A549 (cell line): Measurements from ENCODE around the gene LEPROT. TPM values are rescaled to one million over a fixed set of nuclear protein-coding genes. Genes with fewer than 3 reads are reported as not detected.

Source experiments
- ATAC-seq, 2 experiments: fragments of 200-7000 bp in 1 of 2; fragments of >200 bp in 1 of 2; cut with Nextera tagmentation in 1 of 2; cut with Tn5 transposase in 1 of 2; 3 replicates each; pipeline versions ENCODE4 v1.8.0 to v1.9.1; 2018 to 2020; ENCODE audit warnings: mild to moderate bottlenecking in 1 of 2, moderate library complexity in 1 of 2
- CTCF ChIA-PET: fragments of 300-600 bp; sonication (Branson Sonifier 250); formaldehyde crosslinking; extraction: SDS; loops from one replicate; lab custom pipeline; 2021; ENCODE audit warnings: antibody characterized with exemption, inconsistent platforms; lab: Yijun Ruan, JAX
- POLR2A ChIA-PET: fragments of 350-600 bp; formaldehyde crosslinking; extraction: SDS; loops from one replicate; lab custom pipeline; 2021; ENCODE audit warnings: antibody characterized with exemption, inconsistent platforms; lab: Yijun Ruan, JAX
- DNase-seq, 2 experiments: peaks; one replicate each; pipeline versions ENCODE4 v3.0.0 to v3.0.0-alpha.2; 2011 to 2016; ENCODE audit warnings: low read depth in 1 of 2, low spot score in 1 of 2
- FAIRE-seq: peaks from 2 replicates; lab custom pipeline; 2011; peaks lifted over from hg19 to GRCh38; lab: Jason Lieb, UNC
- H3K27ac ChIP-seq, 2 experiments: fragments of >200 bp; sonication (Bioruptor Twin); formaldehyde crosslinking; 3 replicates each; pipeline ENCODE4 v1.5.1; 2016 to 2017
- H3K4me1 ChIP-seq: fragments of >200 bp; sonication (Bioruptor Twin); formaldehyde crosslinking; 3 replicates; pipeline ENCODE4 v1.6.1; 2016
- H3K4me2 ChIP-seq: fragments of >200 bp; sonication (Bioruptor Twin); formaldehyde crosslinking; 3 replicates; pipeline ENCODE4 v1.6.1; 2016
- H3K4me3 ChIP-seq: fragments of >200 bp; sonication (Bioruptor Twin); formaldehyde crosslinking; 3 replicates; pipeline ENCODE4 v1.5.1; 2016
- H3K9me3 ChIP-seq: fragments of >200 bp; sonication (Bioruptor Twin); formaldehyde crosslinking; 3 replicates; pipeline ENCODE4 v1.6.1; 2016
- BHLHE40 ChIP-seq: IDR thresholded peaks from 2 replicates; pipeline ENCODE4 v1.6.1; 2012; ENCODE audit warnings: low read depth, low read length, inconsistent platforms
- CEBPB ChIP-seq, 2 experiments: fragments of >200 bp in 1 of 2; sonication (Bioruptor Twin) in 1 of 2; formaldehyde crosslinking in 1 of 2; IDR thresholded peaks; 2 replicates each; pipeline ENCODE4 v1.6.1; 2012 to 2016
- EHMT2 ChIP-seq: fragments of 200-600 bp; sonication (generic); IDR thresholded peaks from 2 replicates; pipeline ENCODE4 v1.6.1; 2016; ENCODE audit warnings: antibody characterized with exemption, low read depth, mild to moderate bottlenecking, moderate library complexity
- FOSB ChIP-seq: fragments of 250-450 bp; sonication (Bioruptor Pico); IDR thresholded peaks from 2 replicates; pipeline ENCODE4 v1.5.0; 2020; ENCODE audit warnings: mild to moderate bottlenecking, moderate library complexity
- HOXA7 ChIP-seq: fragments of 250-450 bp; sonication (Bioruptor Pico); IDR thresholded peaks from 2 replicates; pipeline ENCODE4 v1.5.0; 2020; ENCODE audit warnings: mild to moderate bottlenecking, moderate library complexity
- HOXB13 ChIP-seq: fragments of 250-450 bp; sonication (Bioruptor Pico); IDR thresholded peaks from 2 replicates; pipeline ENCODE4 v1.5.0; 2020; ENCODE audit warnings: low read depth, mild to moderate bottlenecking, moderate library complexity
- JUN ChIP-seq, 2 experiments: fragments of >200 bp; sonication (Bioruptor Twin); formaldehyde crosslinking; IDR thresholded peaks; 2 replicates in 1 of 2; 3 replicates in 1 of 2; pipeline ENCODE4 v1.6.1; 2016 to 2017
- KDM1A ChIP-seq: fragments of 200-600 bp; sonication (generic); IDR thresholded peaks from 2 replicates; pipeline ENCODE4 v1.6.1; 2016; ENCODE audit warnings: low read depth, mild to moderate bottlenecking
- KDM5A ChIP-seq: fragments of 200-600 bp; sonication (generic); IDR thresholded peaks from 2 replicates; pipeline ENCODE4 v1.6.1; 2016; ENCODE audit warnings: antibody characterized with exemption, mild to moderate bottlenecking
- NPAS2 ChIP-seq: fragments of 250-450 bp; sonication (Bioruptor Pico); IDR thresholded peaks from 2 replicates; pipeline ENCODE4 v1.8.0; 2022; ENCODE audit warnings: mild to moderate bottlenecking, moderate library complexity, borderline replicate concordance
- POLR2AphosphoS2 ChIP-seq: conservative IDR thresholded peaks from 2 replicates; pipeline ENCODE4 v1.6.1; 2012; ENCODE audit warnings: low read length, improper control_type of control experiment, inconsistent platforms
- RAD21 ChIP-seq, 2 experiments: fragments of >200 bp in 1 of 2; sonication (Bioruptor Twin) in 1 of 2; formaldehyde crosslinking in 1 of 2; IDR thresholded peaks in 1 of 2; conservative IDR thresholded peaks in 1 of 2; 2 replicates in 1 of 2; 3 replicates in 1 of 2; pipeline ENCODE4 v1.6.1; 2012 to 2018; ENCODE audit warnings: inconsistent platforms in 1 of 2
- RFX5 ChIP-seq: fragments of 450-650 bp; IDR thresholded peaks from 2 replicates; pipeline ENCODE4 v1.7.1; 2014; ENCODE audit warnings: antibody characterized with exemption, mild to moderate bottlenecking, moderate library complexity
- RNF2 ChIP-seq: fragments of 200-600 bp; sonication (generic); IDR thresholded peaks from 2 replicates; pipeline ENCODE4 v1.6.1; 2016; ENCODE audit warnings: low read depth, mild to moderate bottlenecking, antibody characterized with exemption, moderate library complexity, borderline replicate concordance
- SMC3 ChIP-seq: fragments of >200 bp; sonication (Bioruptor Twin); formaldehyde crosslinking; IDR thresholded peaks from 3 replicates; pipeline ENCODE4 v1.6.1; 2018; ENCODE audit warnings: inconsistent platforms
- SREBF2 ChIP-seq: fragments of 450-650 bp; IDR thresholded peaks from 2 replicates; pipeline ENCODE4 v1.6.1; 2014; ENCODE audit warnings: mild to moderate bottlenecking, moderate library complexity
- WGBS: methylation state at CpG from one replicate; pipeline ENCODE4 v1.1.6; 2017; ENCODE audit errors: missing lambda C conversion rate; 5-methylcytosine and 5-hydroxymethylcytosine counted together
- polyA plus RNA-seq, 4 experiments: library from polyadenylated mRNA; depleted of rRNA in 3 of 4; stranded (reverse); fragments of >200 nt; fragmentation: RNase III in 1 of 4; extraction: RNeasy Plus Mini Kit Qiagen cat#74134 plus additional on column Dnase treatment in 1 of 4; gene quantifications; 2 replicates in 3 of 4; 3 replicates in 1 of 4; pipeline ENCODE4 v1.2.3, GENCODE V29; 2011 to 2017
- TF ChIP-seq, protein P1 (sequence below): IDR thresholded peaks from 2 replicates; pipeline ENCODE4 v1.6.1; 2012
- TF ChIP-seq, protein P2 (sequence below): fragments of >200 bp; sonication (Bioruptor Twin); formaldehyde crosslinking; IDR thresholded peaks from 3 replicates; pipeline ENCODE4 v1.5.1; 2016
- TF ChIP-seq, protein P3 (sequence below): fragments of >200 bp; sonication (Bioruptor Twin); formaldehyde crosslinking; IDR thresholded peaks from 2 replicates; pipeline ENCODE4 v1.6.1; 2016
- TF ChIP-seq, protein P4 (sequence below): fragments of 250-450 bp; sonication (Bioruptor Pico); IDR thresholded peaks from 2 replicates; pipeline ENCODE4 v1.5.0; 2020; ENCODE audit warnings: low read depth, mild to moderate bottlenecking, moderate library complexity
- TF ChIP-seq, protein P5 (sequence below): fragments of 450-650 bp; IDR thresholded peaks from 2 replicates; pipeline ENCODE4 v1.6.1; 2014; ENCODE audit warnings: antibody characterized with exemption
- TF ChIP-seq, protein P6 (sequence below): IDR thresholded peaks from 2 replicates; pipeline ENCODE4 v1.6.1; 2012

Gene LEPROT
- polyA plus RNA-seq, 2 of the 4 experiments (the other 2 are of a cell fraction), result 51.2 to 62.9 TPM

DNA sequence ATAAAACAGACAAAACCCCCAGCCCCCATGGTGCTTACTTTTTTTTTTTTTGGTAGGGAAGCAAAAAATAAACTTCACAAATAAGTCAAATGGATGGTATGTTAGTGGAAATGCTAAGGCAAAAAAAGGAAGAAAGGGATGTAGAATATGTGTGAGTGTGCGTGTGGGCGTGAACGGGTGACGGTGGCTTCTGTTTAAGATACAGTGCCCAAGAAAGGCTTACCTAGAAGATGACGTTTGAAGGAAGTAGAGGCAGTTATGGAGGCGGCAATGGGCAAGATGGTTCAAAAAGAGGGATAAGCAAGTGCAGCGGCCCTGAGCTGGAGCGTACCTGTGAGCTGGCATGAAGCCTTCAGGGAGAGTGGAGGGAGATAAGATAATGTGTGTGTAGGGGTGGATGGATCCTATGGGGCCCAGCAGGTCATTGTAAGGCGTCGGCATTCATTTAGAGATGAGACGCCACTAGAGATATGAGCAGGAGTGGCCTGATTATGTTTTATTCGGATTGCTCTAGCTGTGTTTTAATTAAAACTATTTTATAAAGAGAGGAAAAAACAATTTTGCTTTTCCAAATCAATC lies 19.9 kb downstream of the LEPROT start:
- H3K27ac ChIP-seq, result no peak overlapping the region
- H3K4me1 ChIP-seq, result no peaks in the 10 kb centered on the region
- no peak overlapping the region for H3K4me2 ChIP-seq
- no peaks in the 10 kb centered on the region for H3K9me3 ChIP-seq
- 95% methylated on average over 12 of the region's 12 CpGs for WGBS
- DNase-seq, result no peak
- TF ChIP-seq RAD21 (conservative IDR thresholded peaks at IDR 0.05 in 1 of 2, IDR thresholded peaks at IDR 0.05 in 1 of 2) (no peak), NPAS2 (CRISPR knock-in tag) (no peak), HOXA7 (no peak)
- TF ChIP-seq, protein P1, sequence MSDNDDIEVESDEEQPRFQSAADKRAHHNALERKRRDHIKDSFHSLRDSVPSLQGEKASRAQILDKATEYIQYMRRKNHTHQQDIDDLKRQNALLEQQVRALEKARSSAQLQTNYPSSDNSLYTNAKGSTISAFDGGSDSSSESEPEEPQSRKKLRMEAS, result no peak
- TF ChIP-seq, protein P2, sequence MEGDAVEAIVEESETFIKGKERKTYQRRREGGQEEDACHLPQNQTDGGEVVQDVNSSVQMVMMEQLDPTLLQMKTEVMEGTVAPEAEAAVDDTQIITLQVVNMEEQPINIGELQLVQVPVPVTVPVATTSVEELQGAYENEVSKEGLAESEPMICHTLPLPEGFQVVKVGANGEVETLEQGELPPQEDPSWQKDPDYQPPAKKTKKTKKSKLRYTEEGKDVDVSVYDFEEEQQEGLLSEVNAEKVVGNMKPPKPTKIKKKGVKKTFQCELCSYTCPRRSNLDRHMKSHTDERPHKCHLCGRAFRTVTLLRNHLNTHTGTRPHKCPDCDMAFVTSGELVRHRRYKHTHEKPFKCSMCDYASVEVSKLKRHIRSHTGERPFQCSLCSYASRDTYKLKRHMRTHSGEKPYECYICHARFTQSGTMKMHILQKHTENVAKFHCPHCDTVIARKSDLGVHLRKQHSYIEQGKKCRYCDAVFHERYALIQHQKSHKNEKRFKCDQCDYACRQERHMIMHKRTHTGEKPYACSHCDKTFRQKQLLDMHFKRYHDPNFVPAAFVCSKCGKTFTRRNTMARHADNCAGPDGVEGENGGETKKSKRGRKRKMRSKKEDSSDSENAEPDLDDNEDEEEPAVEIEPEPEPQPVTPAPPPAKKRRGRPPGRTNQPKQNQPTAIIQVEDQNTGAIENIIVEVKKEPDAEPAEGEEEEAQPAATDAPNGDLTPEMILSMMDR, result no peak
- ChIA-PET POLR2A (no interaction called here), CTCF (interaction anchor here (0.6 to 1.2 kb wide), 2 partner anchors 18 to 183 kb away, joined by 3 read pairs; no protein-coding TSS in a partner anchor)
- ATAC-seq, result no peak
- FAIRE-seq, result no peak
- no peak overlapping the region for H3K4me3 ChIP-seq

DNA sequence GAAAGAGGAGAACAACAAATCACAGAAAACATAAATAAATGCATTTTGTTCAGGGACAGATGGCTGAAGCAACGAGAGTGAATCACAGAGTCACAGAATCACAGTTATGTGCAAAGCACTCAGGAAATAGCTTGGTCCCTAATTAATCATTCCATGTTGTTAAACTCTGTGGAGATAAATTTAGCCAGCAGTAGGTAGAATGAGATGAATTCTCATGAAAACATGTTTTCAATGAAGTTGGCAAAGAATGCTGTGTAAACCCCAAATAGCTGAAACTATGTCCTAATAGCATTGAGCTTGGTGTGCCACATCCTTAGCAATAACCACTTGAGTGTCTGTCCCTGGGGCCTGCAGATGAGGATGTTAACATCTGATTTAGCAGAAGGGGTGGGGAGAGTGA lies 20.4 kb downstream of the LEPROT start:
- no peak for DNase-seq
- CTCF ChIA-PET, result interaction anchor here (1.2 kb wide), 1 partner anchor 18 kb away, joined by 3 read pairs; no protein-coding TSS in a partner anchor
- Histone ChIP-seq H3K27ac (no peak overlapping the region), H3K4me2 (no peak overlapping the region), H3K4me1 (no peaks in the 10 kb centered on the region), H3K9me3 (no peaks in the 10 kb centered on the region), H3K4me3 (no peak overlapping the region)
- FAIRE-seq, result no peak
- ATAC-seq, result no peak
- POLR2A ChIA-PET, result no interaction called here
- WGBS, result 65% methylated on average over 1 of the region's 1 CpG
- TF ChIP-seq SREBF2, result no peak
- no peak for TF ChIP-seq KDM1A
- TF ChIP-seq RFX5, result no peak
- no peak for TF ChIP-seq RAD21 (conservative IDR thresholded peaks at IDR 0.05 in 1 of 2, IDR thresholded peaks at IDR 0.05 in 1 of 2)
- no peak for TF ChIP-seq KDM5A
- no peak for TF ChIP-seq EHMT2
- TF ChIP-seq JUN (IDR thresholded peaks at IDR 0.05), result no peak
- TF ChIP-seq, protein P3, sequence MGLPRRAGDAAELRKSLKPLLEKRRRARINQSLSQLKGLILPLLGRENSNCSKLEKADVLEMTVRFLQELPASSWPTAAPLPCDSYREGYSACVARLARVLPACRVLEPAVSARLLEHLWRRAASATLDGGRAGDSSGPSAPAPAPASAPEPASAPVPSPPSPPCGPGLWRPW, result no peak
- TF ChIP-seq, protein P4, sequence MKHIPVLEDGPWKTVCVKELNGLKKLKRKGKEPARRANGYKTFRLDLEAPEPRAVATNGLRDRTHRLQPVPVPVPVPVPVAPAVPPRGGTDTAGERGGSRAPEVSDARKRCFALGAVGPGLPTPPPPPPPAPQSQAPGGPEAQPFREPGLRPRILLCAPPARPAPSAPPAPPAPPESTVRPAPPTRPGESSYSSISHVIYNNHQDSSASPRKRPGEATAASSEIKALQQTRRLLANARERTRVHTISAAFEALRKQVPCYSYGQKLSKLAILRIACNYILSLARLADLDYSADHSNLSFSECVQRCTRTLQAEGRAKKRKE, result no peak
- TF ChIP-seq CEBPB (IDR thresholded peaks at IDR 0.05), result no peak
- TF ChIP-seq HOXA7, result no peak
- TF ChIP-seq, protein P5, sequence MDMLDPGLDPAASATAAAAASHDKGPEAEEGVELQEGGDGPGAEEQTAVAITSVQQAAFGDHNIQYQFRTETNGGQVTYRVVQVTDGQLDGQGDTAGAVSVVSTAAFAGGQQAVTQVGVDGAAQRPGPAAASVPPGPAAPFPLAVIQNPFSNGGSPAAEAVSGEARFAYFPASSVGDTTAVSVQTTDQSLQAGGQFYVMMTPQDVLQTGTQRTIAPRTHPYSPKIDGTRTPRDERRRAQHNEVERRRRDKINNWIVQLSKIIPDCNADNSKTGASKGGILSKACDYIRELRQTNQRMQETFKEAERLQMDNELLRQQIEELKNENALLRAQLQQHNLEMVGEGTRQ, result no peak
- no peak for TF ChIP-seq RNF2
- TF ChIP-seq BHLHE40, result no peak
- TF ChIP-seq POLR2AphosphoS2, result no peak
- TF ChIP-seq FOSB (CRISPR knock-in tag), result no peak
- TF ChIP-seq, protein P6, sequence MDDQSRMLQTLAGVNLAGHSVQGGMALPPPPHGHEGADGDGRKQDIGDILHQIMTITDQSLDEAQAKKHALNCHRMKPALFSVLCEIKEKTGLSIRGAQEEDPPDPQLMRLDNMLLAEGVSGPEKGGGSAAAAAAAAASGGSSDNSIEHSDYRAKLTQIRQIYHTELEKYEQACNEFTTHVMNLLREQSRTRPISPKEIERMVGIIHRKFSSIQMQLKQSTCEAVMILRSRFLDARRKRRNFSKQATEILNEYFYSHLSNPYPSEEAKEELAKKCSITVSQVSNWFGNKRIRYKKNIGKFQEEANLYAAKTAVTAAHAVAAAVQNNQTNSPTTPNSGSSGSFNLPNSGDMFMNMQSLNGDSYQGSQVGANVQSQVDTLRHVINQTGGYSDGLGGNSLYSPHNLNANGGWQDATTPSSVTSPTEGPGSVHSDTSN, result no peak
- TF ChIP-seq HOXB13 (CRISPR knock-in tag), result no peak
- no peak for TF ChIP-seq SMC3
